Brain microvascular endothelial cell (primary cell): ENCODE data around the gene DEXI.
A peak's percentile ranks its signal among the peaks of the same experiment; 100 is the strongest.

ENCODE experiments used
- DNase-seq: peaks from one replicate; pipeline ENCODE4 v3.0.0-alpha.2; 2020
- H3K27ac ChIP-seq: fragments of 250-450 bp; sonication (Bioruptor Pico); 2 replicates; pipeline ENCODE4 v1.5.1; 2020; ENCODE audit warnings: mild to moderate bottlenecking, moderate library complexity
- H3K27me3 ChIP-seq: fragments of 250-450 bp; sonication (Bioruptor Pico); replicated peaks from 2 replicates; pipeline ENCODE4 v1.5.1; 2020; ENCODE audit warnings: mild to moderate bottlenecking
- H3K36me3 ChIP-seq: fragments of 250-450 bp; sonication (Bioruptor Pico); replicated peaks from 2 replicates; pipeline ENCODE4 v1.5.1; 2020; ENCODE audit warnings: mild to moderate bottlenecking
- H3K4me3 ChIP-seq: 2 replicates; pipeline ENCODE4 v1.5.1; 2011; ENCODE audit warnings: low read depth, mild to moderate bottlenecking, control low read depth, low read length, moderate library complexity
- in situ Hi-C: cut with HindIII; loops from 2 replicates; pipeline ENCODE4 v1.10.0; 2017; ENCODE audit warnings: low sequenced_read_pairs, low pct_ligation_motif_present
- TF ChIP-seq, protein P1 (sequence below): IDR thresholded peaks from 2 replicates; pipeline ENCODE4 v1.5.1; 2011; ENCODE audit warnings: low read depth, mild to moderate bottlenecking, moderate library complexity, low read length, control low read depth, inconsistent platforms; ENCODE audit errors: missing control alignments

Gene DEXI

DNA sequence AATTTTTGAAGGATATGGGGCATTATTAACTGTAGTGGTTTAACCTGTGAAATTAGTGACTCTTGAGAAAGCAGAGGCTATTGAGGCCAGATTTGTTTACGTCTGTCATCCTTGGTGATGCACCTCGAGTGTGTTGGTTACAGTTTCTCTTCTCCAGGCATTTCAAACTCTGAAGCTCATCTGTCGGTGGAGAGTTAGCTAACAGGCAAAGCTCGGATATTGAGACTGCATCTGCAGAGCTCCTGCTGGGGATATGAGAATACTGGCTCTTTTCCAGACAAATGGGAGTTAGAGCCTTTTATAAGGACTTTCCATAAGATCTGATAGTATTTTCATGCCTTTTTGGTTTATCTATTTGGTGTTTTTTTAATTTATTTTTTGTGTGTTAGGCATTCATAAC, 8.8 kb upstream of the DEXI start:
- Histone ChIP-seq H3K36me3 (no peaks in the 10 kb centered on the region), H3K27me3 (no peaks in the 10 kb centered on the region), H3K27ac (no peak overlapping the region), H3K4me3 (no peak overlapping the region)
- TF ChIP-seq, protein P1, sequence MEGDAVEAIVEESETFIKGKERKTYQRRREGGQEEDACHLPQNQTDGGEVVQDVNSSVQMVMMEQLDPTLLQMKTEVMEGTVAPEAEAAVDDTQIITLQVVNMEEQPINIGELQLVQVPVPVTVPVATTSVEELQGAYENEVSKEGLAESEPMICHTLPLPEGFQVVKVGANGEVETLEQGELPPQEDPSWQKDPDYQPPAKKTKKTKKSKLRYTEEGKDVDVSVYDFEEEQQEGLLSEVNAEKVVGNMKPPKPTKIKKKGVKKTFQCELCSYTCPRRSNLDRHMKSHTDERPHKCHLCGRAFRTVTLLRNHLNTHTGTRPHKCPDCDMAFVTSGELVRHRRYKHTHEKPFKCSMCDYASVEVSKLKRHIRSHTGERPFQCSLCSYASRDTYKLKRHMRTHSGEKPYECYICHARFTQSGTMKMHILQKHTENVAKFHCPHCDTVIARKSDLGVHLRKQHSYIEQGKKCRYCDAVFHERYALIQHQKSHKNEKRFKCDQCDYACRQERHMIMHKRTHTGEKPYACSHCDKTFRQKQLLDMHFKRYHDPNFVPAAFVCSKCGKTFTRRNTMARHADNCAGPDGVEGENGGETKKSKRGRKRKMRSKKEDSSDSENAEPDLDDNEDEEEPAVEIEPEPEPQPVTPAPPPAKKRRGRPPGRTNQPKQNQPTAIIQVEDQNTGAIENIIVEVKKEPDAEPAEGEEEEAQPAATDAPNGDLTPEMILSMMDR = no peak
- DNase-seq = no peak
- in situ Hi-C loops = loop anchor here (25.0 kb wide), 1 partner anchor 411 kb away; no protein-coding TSS in a partner anchor

DNA sequence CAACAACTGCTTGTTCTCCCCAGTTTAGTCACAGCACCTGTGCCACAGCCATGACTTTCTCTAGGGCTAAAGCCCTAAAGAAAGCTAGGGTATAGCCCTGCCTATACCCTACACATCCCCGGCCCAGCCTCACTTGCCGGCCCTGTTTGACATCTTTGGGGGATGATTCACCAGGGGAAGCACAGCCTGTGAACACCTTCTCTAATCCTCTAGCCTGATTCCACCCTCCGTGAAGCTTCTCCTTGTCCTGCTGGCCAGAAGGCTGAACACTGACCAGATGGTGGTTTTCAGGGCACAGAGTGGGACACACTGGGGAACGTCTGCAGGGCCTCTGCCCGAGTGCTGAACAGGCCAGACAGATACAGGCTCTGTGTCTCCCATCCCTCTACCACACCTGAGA, 8.1 kb upstream of the DEXI start:
- Histone ChIP-seq H3K36me3 (no peaks in the 10 kb centered on the region), H3K4me3 (no peak overlapping the region), H3K27me3 (no peaks in the 10 kb centered on the region), H3K27ac (no peak overlapping the region)
- TF ChIP-seq, protein P1 = no peak
- DNase-seq = no peak
- in situ Hi-C loops = loop anchor here (25.0 kb wide), 1 partner anchor 412 kb away; no protein-coding TSS in a partner anchor

DNA sequence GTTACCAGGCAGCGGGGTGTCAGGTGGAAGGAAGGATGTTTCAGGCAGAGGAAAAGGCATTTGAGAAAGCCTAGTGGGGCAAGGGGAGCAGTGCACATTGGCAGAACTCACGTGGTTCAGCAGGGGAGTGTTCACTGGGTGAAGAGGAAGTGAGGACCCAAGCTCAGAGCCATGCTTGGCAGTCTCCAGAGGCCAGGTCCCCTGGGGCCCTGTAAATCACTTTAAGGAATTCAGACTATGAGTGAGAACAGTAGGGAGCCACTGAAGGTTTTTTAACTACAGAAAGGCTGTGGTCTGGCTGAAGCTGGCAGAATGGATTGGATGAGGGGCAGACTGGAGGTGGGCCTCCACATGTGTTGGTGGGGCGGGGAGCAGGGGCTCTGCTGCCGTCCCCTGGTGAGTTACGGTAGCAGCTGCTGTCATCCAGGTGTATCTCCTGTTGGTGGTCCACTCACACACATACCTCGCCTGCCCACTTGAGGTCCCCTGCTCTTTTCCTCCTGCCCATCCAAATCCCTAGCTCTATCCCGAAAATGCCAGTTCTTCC, 7.2 kb upstream of the DEXI start:
- Histone ChIP-seq H3K36me3 (no peaks in the 10 kb centered on the region), H3K4me3 (no peak overlapping the region), H3K27me3 (no peaks in the 10 kb centered on the region), H3K27ac (no peak overlapping the region)
- DNase-seq = no peak
- in situ Hi-C loops = no loop called here
- TF ChIP-seq, protein P1 = peak; percentile 16

DNA sequence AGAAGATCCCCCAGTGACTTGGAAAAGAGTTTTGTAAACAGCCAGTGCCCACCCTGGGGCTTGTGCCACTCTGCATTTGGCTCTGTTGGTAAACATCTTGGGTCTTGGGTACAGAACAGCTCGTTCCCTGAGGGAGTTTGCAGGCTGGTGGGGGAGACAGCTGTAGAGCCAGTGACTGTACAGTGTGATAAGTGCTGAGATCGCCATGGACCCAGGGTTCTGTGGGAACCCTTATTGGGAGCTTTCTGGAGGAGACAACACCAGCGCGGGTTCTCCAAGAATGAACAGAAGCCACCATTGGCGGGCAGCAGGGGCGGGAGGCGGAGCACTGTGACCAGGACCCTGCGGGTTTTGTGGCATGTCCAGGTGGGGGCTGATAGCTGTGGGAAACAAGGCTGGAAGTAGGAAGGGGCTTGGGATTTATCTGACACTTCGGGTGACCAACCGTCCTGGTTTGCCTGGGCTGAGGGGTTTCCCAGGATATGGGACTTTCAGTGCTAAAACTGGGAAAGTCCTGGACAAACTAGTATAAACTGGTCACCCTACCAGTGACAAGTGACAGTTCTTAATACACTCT, 5.0 kb upstream of the DEXI start:
- TF ChIP-seq, protein P1 = no peak

DNA sequence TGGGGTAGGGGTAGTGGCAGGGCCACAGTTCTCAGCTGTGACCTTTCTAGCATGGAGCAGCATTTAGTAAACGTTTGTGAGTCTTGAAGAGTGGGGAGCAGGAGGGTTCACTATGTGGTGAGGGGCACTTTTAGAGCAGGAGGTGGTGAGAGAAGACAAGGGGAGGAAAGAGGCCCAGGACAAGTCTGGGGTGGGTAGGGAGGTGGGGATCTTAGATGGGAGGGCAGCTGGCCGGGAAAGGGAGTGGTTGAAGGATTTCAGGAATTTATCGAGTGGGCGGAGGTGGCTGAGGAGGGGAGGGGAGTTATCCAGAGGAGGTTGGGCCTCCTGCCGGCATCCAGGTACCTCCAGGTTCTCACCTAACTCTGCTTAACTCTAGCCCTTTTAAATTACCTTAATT, 4.0 kb upstream of the DEXI start:
- no peaks in the 10 kb centered on the region for H3K27me3 ChIP-seq
- TF ChIP-seq, protein P1 = no peak
- DNase-seq = no peak
- no peaks in the 10 kb centered on the region for H3K36me3 ChIP-seq
- no peak overlapping the region for H3K4me3 ChIP-seq
- H3K27ac ChIP-seq = no peak overlapping the region
- in situ Hi-C loops = no loop called here

More for the DNA sequence above, 5.0 kb upstream of the DEXI start:
- Histone ChIP-seq H3K4me3 (no peak overlapping the region), H3K36me3 (no peaks in the 10 kb centered on the region), H3K27me3 (no peaks in the 10 kb centered on the region), H3K27ac (no peak overlapping the region)
- in situ Hi-C loops = no loop called here
- DNase-seq = no peak

DNA sequence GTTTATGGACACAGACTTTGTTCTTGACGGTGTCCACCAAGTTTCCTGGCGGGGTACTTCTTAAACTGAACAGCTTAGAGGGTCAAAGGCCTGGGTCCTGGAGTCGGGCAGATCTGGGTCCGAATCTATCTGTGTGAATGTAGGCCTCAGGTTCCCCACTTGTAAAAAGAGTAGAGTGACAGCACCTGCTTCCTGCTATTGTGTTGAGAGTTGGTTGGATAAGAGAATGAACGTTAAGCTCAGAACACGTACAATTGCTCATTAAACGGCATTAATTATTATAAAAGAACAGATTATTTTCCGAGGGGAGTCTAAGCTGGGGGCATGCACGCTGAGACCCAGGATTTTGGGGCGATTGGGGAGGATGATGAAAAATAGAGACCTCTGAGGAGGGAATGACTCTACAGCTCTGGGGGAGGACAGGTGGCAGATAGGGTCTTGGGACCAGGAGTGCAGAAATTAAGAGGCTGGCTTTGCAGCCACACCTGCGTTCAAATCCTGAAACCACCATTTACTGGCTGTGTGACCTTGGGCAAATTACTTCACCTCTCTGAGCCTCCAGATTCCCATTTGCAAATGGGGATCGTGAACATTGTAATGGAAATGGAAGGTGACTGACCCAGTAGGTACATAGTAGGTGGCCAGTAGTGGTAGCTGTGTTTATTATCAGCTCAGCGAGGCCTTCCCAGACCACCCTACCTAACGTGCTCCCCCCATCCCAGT, 3.0 kb upstream of the DEXI start:
- in situ Hi-C loops = no loop called here
- Histone ChIP-seq H3K27me3 (no peaks in the 10 kb centered on the region), H3K36me3 (no peaks in the 10 kb centered on the region), H3K4me3 (peak overlapping the region; percentile 93), H3K27ac (no peak overlapping the region)
- TF ChIP-seq, protein P1 = no peak
- DNase-seq = no peak
